Articular chondrocyte of knee joint (primary cell): ENCODE measurements around the gene RTP1. TPM values are rescaled to one million over a fixed set of nuclear protein-coding genes. Genes with fewer than 3 reads are reported as not detected.

Experiments
- total RNA-seq: library from RNA; depleted of rRNA; stranded (reverse); fragments of >200 nt; gene quantifications from 2 replicates; pipeline ENCODE4 v1.2.3, GENCODE V29; 2012

Gene RTP1, protein sequence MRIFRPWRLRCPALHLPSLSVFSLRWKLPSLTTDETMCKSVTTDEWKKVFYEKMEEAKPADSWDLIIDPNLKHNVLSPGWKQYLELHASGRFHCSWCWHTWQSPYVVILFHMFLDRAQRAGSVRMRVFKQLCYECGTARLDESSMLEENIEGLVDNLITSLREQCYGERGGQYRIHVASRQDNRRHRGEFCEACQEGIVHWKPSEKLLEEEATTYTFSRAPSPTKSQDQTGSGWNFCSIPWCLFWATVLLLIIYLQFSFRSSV
- not detected in 2 replicates for total RNA-seq

GRCh38 chr3:187197335-187197649 lies at the start of gene RTP1:
RTP1 (plus strand) TSS chr3:187197486; CDS start chr3:187197516, 30 bp downstream.

Other genes with a start within 250 kb of the RTP1 start
- 20.5 and 22.3 TPM in 2 replicates for gene RPL39L, start 58.0 kb upstream of the RTP1 start, total RNA-seq
- gene MASP1, start 94.3 kb downstream of the RTP1 start, total RNA-seq: 6.5 and 15.1 TPM in 2 replicates
- 2.5 and 4.4 TPM in 2 replicates for gene RTP4, start 170.9 kb downstream of the RTP1 start, total RNA-seq